Heart right ventricle (tissue), 16 donors: Measurements from ENCODE around the gene PIAS2. TPM values are rescaled to one million over a fixed set of nuclear protein-coding genes. Genes with fewer than 3 reads are reported as not detected.

Source experiments
- ATAC-seq, 8 donors: fragments of 200-7000 bp; cut with Tn5 transposase; one replicate each; pipeline ENCODE4 v1.9.1; 2020; ENCODE audit warnings: mild to moderate bottlenecking in 8 of 8, moderate library complexity in 8 of 8, moderate number of reproducible peaks in 1 of 8
- DNase-seq, 2 donors: peaks; one replicate each; pipeline ENCODE4 v3.0.0-alpha.2; 2020
- H3K27ac ChIP-seq, 10 donors: fragments of 200-600 bp; sonication (generic) in 2 of 10; one replicate each; pipeline versions ENCODE4 v1.5.0 to v1.8.0; 2020 to 2022; ENCODE audit warnings: mild to moderate bottlenecking in 3 of 10
- H3K27me3 ChIP-seq, 7 donors: fragments of 200-600 bp; one replicate each; pipeline ENCODE4 v1.8.0; 2021 to 2022; ENCODE audit warnings: mild to moderate bottlenecking in 2 of 7
- H3K36me3 ChIP-seq, 9 donors: fragments of 200-600 bp; sonication (generic) in 1 of 9; one replicate each; pipeline versions ENCODE4 v1.5.0 to v1.8.0; 2020 to 2022; ENCODE audit warnings: mild to moderate bottlenecking in 2 of 9
- H3K4me1 ChIP-seq, 9 donors: fragments of 200-600 bp; sonication (generic) in 1 of 9; one replicate each; pipeline versions ENCODE4 v1.5.0 to v1.8.0; 2020 to 2022; ENCODE audit warnings: mild to moderate bottlenecking in 4 of 9
- H3K4me3 ChIP-seq, 10 donors: fragments of 200-600 bp; sonication (generic) in 2 of 10; one replicate each; pipeline versions ENCODE4 v1.5.0 to v1.8.0; 2020 to 2022; ENCODE audit warnings: mild to moderate bottlenecking in 7 of 10, moderate library complexity in 2 of 10
- H3K9me3 ChIP-seq, 11 donors: fragments of 200-600 bp in 10 of 11; sonication (generic) in 2 of 11; one replicate each; pipeline versions ENCODE4 v1.5.0 to v1.8.0; 2013 to 2022; ENCODE audit warnings: mild to moderate bottlenecking in 2 of 11, control low read depth in 1 of 11, moderate library complexity in 1 of 11
- CTCF ChIP-seq, 9 donors: fragments of 200-600 bp; sonication (generic) in 2 of 9; IDR thresholded peaks; one replicate each; pipeline versions ENCODE4 v1.5.0 to v1.8.0; 2021 to 2022; ENCODE audit warnings: antibody characterized with exemption in 9 of 9, mild to moderate bottlenecking in 5 of 9, moderate library complexity in 1 of 9
- WGBS, 2 donors: extraction: QIAGEN DNeasy Blood & Tissue Kit; methylation state at CpG; one replicate each; pipeline ENCODE4 v1.1.7; 2013; ENCODE audit warnings: inconsistent platforms in 1 of 2; 5-methylcytosine and 5-hydroxymethylcytosine counted together
- intact Hi-C, 10 donors: fragments of 100-400 bp; cut with DNase I; formaldehyde crosslinking; loops; one replicate each; pipeline versions ENCODE4 v1.11.1 to v1.14.2; 2022
- polyA plus RNA-seq, 2 donors: library from polyadenylated mRNA; stranded (reverse); fragments of 200-250 nt; gene quantifications; one replicate each; pipeline ENCODE4 v1.2.3, GENCODE V29; 2013
- total RNA-seq, 10 donors: library from RNA; stranded (reverse); fragmentation: NEBNext Ultra II Directional in 3 of 10; extraction: Animal tissue kit (Norgen Biotek cat#: 25700) in 3 of 10; gene quantifications; one replicate each; pipeline versions ENCODE4 v1.2.1 to v1.2.4, GENCODE V29; 2021 to 2023
- donor health status: Arrhythmogenic right ventricular cardiomyopathy.
- donor health status: ischemic (EF 13 %, LVEDD 7.1; RV severe dilation, severe dysfunction).
- donor health status: healthy with polysubstance abuse.
- donor health status: DM: no; HTN: yes; CAD: no.
- donor health status: DM: no; HTN: no; CAD: no.
- donor health status: ischemic (EF 25% LVEDD 6.9; RV normal size, moderate dysfunction).
- donor health status: ischemic (EF 25% LVEDD 5.7; RV mildly dilated, moderate dysfunction).
- donor health status: healthy.
- donor health status: DM: yes; HTN: yes; CAD: no.
- donor health status: Ischemic cardiomyopathy.
- donor health status: ischemic (EF 35%, LVEDD 5.7; RV mildly dilated, moderate dysfunction).
- donor health status: nonischemic (EF 11% LVEDD 7.7; RV severe dilation, severe dysfunction).
- donor health status: DM: yes; HTN: yes; CAD: no.
- donor health status: PGD.
- donor health status: ischemic (EF 29% LVEDD 5.4; RV normal size, mild dysfunction).
- donor health status: nonischemic (EF 23%, LVEDD 6.1; RV moderate dilation, normal function).

Gene PIAS2
- total and polyA plus RNA-seq, 12 donors, result 3.4 to 39.2 (median 32.8) TPM

- DNase-seq, result no peak
- no peak for TF ChIP-seq CTCF (IDR thresholded peaks at IDR 0.05)
These were observed 123.7 kb downstream of the PIAS2 start for GRCh38 chr18:46793565-46793964.

DNA sequence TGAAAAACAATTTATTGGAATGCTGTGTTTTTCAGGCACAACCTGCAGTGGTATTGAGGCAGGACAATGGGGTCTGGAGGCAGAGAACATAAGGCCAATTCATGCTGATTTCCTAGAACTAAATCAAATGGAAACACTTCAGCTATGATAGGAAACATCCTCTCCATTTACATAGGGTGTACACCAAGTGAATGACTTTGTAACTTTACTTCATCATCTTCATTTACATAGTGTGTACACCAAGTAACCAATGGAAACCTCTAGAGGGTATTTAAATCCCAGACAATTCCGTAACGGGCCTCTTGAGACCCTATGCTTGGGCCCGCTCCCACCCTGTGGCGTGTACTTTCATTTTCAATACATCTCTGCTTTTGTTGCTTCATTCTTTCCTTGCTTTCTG is 128.2 kb downstream of the PIAS2 start:
- Histone ChIP-seq H3K4me1 (no peaks in the 10 kb centered on the region), H3K27ac (no peak overlapping the region), H3K4me3 (no peak overlapping the region), H3K36me3 (no peaks in the 10 kb centered on the region), H3K27me3 (no peaks in the 10 kb centered on the region), H3K9me3 (peaks cover 0 to 12% (median 0%) of the 10 kb centered on the region in 11 donors)
- no peak for TF ChIP-seq CTCF (IDR thresholded peaks at IDR 0.05)
- DNase-seq (no peak), ATAC-seq (no peak)
- intact Hi-C loops, result no loop called here
- 93 to 96% methylated on average over 4 of the region's 4 CpGs for WGBS, 2 donors

More at GRCh38 chr18:46793565-46793964, 123.7 kb downstream of the PIAS2 start:
- H3K36me3 ChIP-seq, result no peaks in the 10 kb centered on the region
- no peak for ATAC-seq
- 68 to 80% methylated on average over 3 of the region's 3 CpGs for WGBS, 2 donors
- no peaks in the 10 kb centered on the region for H3K9me3 ChIP-seq
- no peak overlapping the region for H3K4me3 ChIP-seq
- intact Hi-C loops, result no loop called here
- H3K27ac ChIP-seq, result no peak overlapping the region
- no peaks in the 10 kb centered on the region for H3K27me3 ChIP-seq
- H3K4me1 ChIP-seq, result no peaks in the 10 kb centered on the region

- Histone ChIP-seq H3K27me3 (no peaks in the 10 kb centered on the region), H3K4me3 (no peak overlapping the region), H3K4me1 (no peaks in the 10 kb centered on the region), H3K27ac (no peak overlapping the region), H3K36me3 (no peaks in the 10 kb centered on the region), H3K9me3 (peaks cover 0 to 12% (median 0%) of the 10 kb centered on the region in 11 donors)
- DNase-seq, result no peak
- no peak for TF ChIP-seq CTCF (IDR thresholded peaks at IDR 0.05)
- WGBS, 2 donors, result 81 to 87% methylated on average over 3 of the region's 3 CpGs
- no peak for ATAC-seq
- intact Hi-C loops, result no loop called here
These were observed 129.6 kb downstream of the PIAS2 start for GRCh38 chr18:46787674-46788073.

- 64 to 67% methylated on average over 5 of the region's 5 CpGs for WGBS, 2 donors
- Histone ChIP-seq H3K4me3 (no peak overlapping the region), H3K4me1 (peaks cover 0 to 25% (median 13%) of the 10 kb centered on the region in 9 donors), H3K9me3 (no peaks in the 10 kb centered on the region), H3K27ac (no peak overlapping the region), H3K36me3 (no peaks in the 10 kb centered on the region), H3K27me3 (no peaks in the 10 kb centered on the region)
- intact Hi-C loops, result no loop called here
- DNase-seq, result no peak
- TF ChIP-seq CTCF (IDR thresholded peaks at IDR 0.05), result peak in 3 of 9 donors; percentile 5 to 21 (median 9)
- ATAC-seq, result no peak
These were observed 144.9 kb downstream of the PIAS2 start for GRCh38 chr18:46772357-46772756.
